ENCODE data around the gene C4orf36.

- TF ChIP-seq ZNF274 (IDR thresholded peaks at IDR 0.05; ENCODE audit: low read depth, low read length) (no peak), YY1 (IDR thresholded peaks at IDR 0.05; ENCODE audit: insufficient read depth, insufficient read length) (no peak), SUZ12 (IDR thresholded peaks at IDR 0.05; ENCODE audit: extremely low read depth, insufficient read depth, insufficient read length) (no peak)
Observed at GRCh38 chr4:86857341-86858052, 34.7 kb downstream of the C4orf36 start.

Measured in NT2/D1 (cell line).